Activated naive CD4-positive, alpha-beta T cell treated with anti-CD3 and anti-CD28 coated beads, Interleukin-2, amount 50 U/mL, for 72 hours (primary cell): ENCODE data around the gene IL17D. TPM values are rescaled to one million over a fixed set of nuclear protein-coding genes. Genes with fewer than 3 reads are reported as not detected.
"Not testable (repeated sequence)": the region's sequence is repeated elsewhere in the genome, so short reads cannot be mapped to it uniquely, and the experiment has no call there.

ENCODE experiments used
- ATAC-seq, 2 donors: fragments of 150-1000 bp; cut with Tn5 transposase; 2 replicates each; pipeline ENCODE4 v1.10.0; 2021; ENCODE audit warnings: mild to moderate bottlenecking in 2 of 2, moderate library complexity in 2 of 2
- DNase-seq, 2 donors: peaks; one replicate each; pipeline ENCODE4 v3.0.0; 2021 to 2022; ENCODE audit warnings: low spot score in 2 of 2
- H3K27ac Mint-ChIP-seq, 2 donors: one replicate each; pipeline ENCODE4 v1.8.0; 2022; ENCODE audit warnings: mild to moderate bottlenecking in 2 of 2, mixed read lengths in 2 of 2
- H3K36me3 Mint-ChIP-seq, 2 donors: one replicate each; pipeline ENCODE4 v1.8.0; 2022; ENCODE audit warnings: mixed read lengths in 2 of 2
- H3K9me3 Mint-ChIP-seq, 2 donors: one replicate each; pipeline ENCODE4 v1.8.0; 2022; ENCODE audit warnings: mixed read lengths in 2 of 2
- total RNA-seq, 2 donors: library from RNA; stranded (reverse); gene quantifications; one replicate each; pipeline ENCODE4 v1.2.3, GENCODE V29; 2022

Gene IL17D
- under 1 TPM; 0.16 to 0.41 TPM for total RNA-seq

GRCh38 chr13:20702915-20703779, at the start of gene IL17D:
Gene IL17D (plus strand): TSS chr13:20703699. CDS start chr13:20704002, 303 bp downstream.
- DNase-seq (peak in 1 of 2 donors; percentile 37), ATAC-seq (peak; percentile 31 to 39)
- no peaks in the 10 kb centered on the region for H3K36me3 Mint-ChIP-seq
- H3K9me3 Mint-ChIP-seq: no peaks in the 10 kb centered on the region
- peak within 1 kb of the TSS in 1 of 2 donors; percentile 58 for H3K27ac Mint-ChIP-seq

DNA sequence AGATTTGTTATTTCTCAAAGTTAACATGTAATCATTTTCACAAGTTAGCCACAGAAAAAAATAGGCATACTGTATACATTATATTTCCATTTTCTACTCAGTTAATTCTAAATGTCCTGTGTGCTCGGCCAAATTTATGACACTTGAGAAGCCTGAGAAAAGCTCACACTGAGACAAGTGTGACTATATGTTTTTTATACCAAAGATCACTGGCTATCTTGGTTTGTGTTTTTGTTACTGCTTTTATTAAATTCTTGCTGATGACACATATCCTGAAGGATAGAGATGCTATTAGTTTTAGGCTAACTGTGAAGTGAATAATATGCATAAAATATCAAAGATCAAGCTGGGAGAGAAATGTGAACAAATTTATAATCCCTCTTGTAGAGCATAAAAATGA, 49.3 kb upstream of the IL17D start:
- DNase-seq: no peak
- ATAC-seq: no peak
- Mint-ChIP-seq H3K36me3 (no peaks in the 10 kb centered on the region), H3K27ac (no peak overlapping the region), H3K9me3 (no peaks in the 10 kb centered on the region)

DNA sequence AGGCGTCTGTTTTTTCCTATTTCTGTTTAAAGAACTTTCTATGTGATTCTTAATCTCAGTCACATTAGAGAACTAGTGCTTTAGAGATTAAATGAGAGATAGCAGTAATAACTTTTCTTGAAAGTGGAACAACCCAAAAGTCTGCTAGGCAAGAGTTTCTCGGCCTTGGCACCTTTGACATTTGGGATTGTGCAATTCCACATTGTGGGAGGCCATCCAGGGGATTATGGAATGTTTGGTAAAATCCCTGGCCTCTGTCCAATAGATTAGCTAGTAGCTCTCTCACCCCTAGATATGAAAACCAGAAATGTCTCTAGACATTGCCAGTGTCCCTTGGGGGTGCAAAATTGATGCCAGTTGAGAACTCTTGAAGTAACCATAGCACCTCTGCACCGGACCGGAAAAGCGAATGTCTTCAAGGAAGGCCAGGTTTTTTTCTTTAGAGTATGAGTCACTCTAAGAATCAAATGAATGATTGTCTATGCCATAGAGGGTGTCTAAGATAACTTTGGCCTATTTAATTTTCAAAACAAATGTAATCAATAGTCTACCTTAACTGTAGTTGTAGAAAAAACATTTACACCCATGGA, 45.0 kb upstream of the IL17D start:
- H3K36me3 Mint-ChIP-seq: no peaks in the 10 kb centered on the region
- ATAC-seq (no peak), DNase-seq (no peak)
- no peak overlapping the region for H3K27ac Mint-ChIP-seq
- no peaks in the 10 kb centered on the region for H3K9me3 Mint-ChIP-seq

GRCh38 chr13:20664351-20664750, 39.1 kb upstream of the IL17D start:
- DNase-seq (no peak), ATAC-seq (no peak)
- H3K9me3 Mint-ChIP-seq: no peaks in the 10 kb centered on the region
- no peaks in the 10 kb centered on the region for H3K36me3 Mint-ChIP-seq
- no peak overlapping the region for H3K27ac Mint-ChIP-seq

GRCh38 chr13:20666948-20667347, 36.6 kb upstream of the IL17D start:
- Mint-ChIP-seq H3K27ac (no peak overlapping the region), H3K36me3 (no peaks in the 10 kb centered on the region), H3K9me3 (no peaks in the 10 kb centered on the region)
- no peak for ATAC-seq
- DNase-seq: no peak

DNA sequence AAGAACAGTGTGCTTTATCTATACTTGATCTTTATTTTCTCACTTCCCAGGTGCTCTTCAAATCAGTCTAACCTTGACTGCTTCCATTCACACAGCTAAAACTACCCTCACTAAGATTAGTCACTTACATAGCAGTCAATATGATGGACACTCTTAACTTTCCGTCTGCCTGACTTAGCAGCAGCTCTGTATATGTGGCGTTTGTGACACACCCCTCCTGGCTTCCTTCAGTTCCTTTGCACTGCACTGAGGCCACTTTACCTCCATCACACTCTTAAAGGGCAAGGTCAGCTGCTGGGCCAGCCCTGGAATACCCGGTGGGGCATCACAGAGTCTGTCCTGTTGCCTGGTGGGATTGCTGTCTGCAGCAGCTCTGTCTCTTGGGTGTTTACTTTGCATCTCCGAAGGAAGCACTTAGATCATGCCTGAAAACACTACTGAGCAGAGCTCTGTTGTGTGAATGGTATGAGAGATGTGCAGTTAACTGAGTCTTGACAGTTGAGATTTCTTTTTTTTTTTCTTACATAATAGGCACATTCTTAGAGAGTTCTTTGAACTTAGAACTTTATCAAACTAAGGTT, 35.6 kb upstream of the IL17D start:
- DNase-seq (no peak), ATAC-seq (no peak)
- H3K36me3 Mint-ChIP-seq: no peaks in the 10 kb centered on the region
- no peak overlapping the region for H3K27ac Mint-ChIP-seq
- H3K9me3 Mint-ChIP-seq: no peaks in the 10 kb centered on the region

DNA sequence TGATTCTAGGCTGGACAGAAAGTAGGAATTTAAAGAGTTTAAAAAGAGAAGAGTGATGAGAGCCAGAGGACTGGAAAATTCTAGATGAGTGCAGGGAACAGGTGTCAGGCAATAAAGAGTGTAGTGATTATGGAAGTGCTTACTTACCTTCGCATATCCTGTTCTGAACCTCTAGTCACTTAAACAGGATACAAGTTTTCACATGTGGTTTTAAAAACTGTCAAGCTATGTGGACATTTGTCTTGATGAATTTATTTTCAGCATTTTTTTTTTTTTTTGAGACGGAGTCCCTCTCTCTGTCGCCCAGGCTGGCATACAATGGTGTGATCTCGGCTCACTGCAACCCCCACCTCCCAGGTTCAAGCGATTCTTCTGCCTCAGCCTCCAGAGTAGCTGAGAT, 34.3 kb upstream of the IL17D start:
- no peak overlapping the region for H3K27ac Mint-ChIP-seq
- no peaks in the 10 kb centered on the region for H3K9me3 Mint-ChIP-seq
- ATAC-seq (no peak), DNase-seq (no peak)
- no peaks in the 10 kb centered on the region for H3K36me3 Mint-ChIP-seq

GRCh38 chr13:20671789-20672188, 31.7 kb upstream of the IL17D start:
- Mint-ChIP-seq H3K27ac (no peak overlapping the region), H3K9me3 (no peaks in the 10 kb centered on the region), H3K36me3 (no peaks in the 10 kb centered on the region)
- ATAC-seq (no peak), DNase-seq (no peak)

GRCh38 chr13:20672772-20673171, 30.7 kb upstream of the IL17D start:
- no peak overlapping the region for H3K27ac Mint-ChIP-seq
- no peaks in the 10 kb centered on the region for H3K9me3 Mint-ChIP-seq
- ATAC-seq (no peak), DNase-seq (no peak)
- no peaks in the 10 kb centered on the region for H3K36me3 Mint-ChIP-seq

- H3K36me3 Mint-ChIP-seq: no peaks in the 10 kb centered on the region
- H3K27ac Mint-ChIP-seq: peak overlapping the region in 1 of 2 donors; percentile 33
- no peaks in the 10 kb centered on the region for H3K9me3 Mint-ChIP-seq
- ATAC-seq (no peak), DNase-seq (no peak)
Observed at GRCh38 chr13:20673715-20674114, 29.8 kb upstream of the IL17D start.

DNA sequence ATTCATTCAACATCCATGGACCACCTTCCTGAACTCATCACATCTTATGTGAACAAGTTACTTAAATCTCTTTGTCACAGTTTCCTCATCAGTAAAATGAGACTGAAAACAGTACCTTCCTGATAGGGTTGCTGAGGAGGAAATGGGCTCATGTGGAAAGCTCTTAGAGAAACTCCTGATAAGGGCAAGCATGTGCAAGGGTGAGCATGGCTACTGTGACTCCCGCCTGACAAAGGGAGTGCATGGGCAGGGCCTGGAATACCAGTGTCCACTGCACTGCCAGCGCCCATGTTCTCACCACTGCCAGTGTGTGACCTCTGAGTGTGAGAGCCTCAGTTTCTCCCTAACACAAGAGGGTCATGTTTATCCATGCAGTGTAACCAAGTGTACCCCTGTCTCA, 27.3 kb upstream of the IL17D start:
- Mint-ChIP-seq H3K27ac (no peak overlapping the region), H3K36me3 (no peaks in the 10 kb centered on the region), H3K9me3 (no peaks in the 10 kb centered on the region)
- no peak for ATAC-seq
- no peak for DNase-seq

- H3K36me3 Mint-ChIP-seq, H3K9me3 Mint-ChIP-seq, H3K27ac Mint-ChIP-seq, ATAC-seq, DNase-seq: not testable (repeated sequence)
Observed at GRCh38 chr13:20678606-20679005, 24.9 kb upstream of the IL17D start.

- DNase-seq: no peak
- H3K36me3 Mint-ChIP-seq: no peaks in the 10 kb centered on the region
- H3K27ac Mint-ChIP-seq: no peak overlapping the region
- H3K9me3 Mint-ChIP-seq: no peaks in the 10 kb centered on the region
- no peak for ATAC-seq
Observed at GRCh38 chr13:20679879-20680278, 23.6 kb upstream of the IL17D start.

DNA sequence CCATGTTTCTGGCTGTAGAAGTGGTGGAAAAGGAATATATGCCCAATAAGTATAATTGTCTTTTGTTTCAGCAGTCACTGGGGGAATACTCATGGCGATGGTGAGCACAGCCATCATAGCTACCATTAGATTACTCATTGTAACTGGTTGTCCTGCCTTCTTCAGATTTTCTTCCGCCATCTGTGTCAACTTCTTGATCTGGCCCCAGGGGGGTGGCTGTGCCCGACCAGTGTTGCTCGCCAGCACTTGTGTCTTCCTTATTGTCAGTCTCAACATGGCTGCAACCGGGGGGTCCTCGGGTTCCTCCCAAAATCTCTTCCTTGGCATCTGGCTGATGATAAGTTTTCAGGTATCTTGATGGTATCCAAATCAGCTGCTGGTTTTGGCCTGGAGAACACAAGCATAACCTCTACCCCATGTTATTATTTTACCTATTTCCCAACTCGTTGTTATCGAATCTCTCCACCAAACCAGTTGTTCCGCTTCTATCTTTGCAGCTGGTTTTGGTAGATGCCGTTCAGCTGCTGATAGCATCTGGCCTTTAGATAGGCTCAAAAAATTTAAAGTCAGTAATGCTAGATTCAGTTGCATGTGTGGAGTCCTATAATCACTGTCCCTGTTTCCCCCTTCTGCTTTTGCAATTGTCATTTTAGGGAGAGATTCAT, 23.0 kb upstream of the IL17D start:
- H3K9me3 Mint-ChIP-seq: no peaks in the 10 kb centered on the region
- DNase-seq (no peak), ATAC-seq (no peak)
- no peaks in the 10 kb centered on the region for H3K36me3 Mint-ChIP-seq
- no peak overlapping the region for H3K27ac Mint-ChIP-seq

- DNase-seq, ATAC-seq, H3K27ac Mint-ChIP-seq, H3K9me3 Mint-ChIP-seq, H3K36me3 Mint-ChIP-seq: not testable (repeated sequence)
Observed at GRCh38 chr13:20681481-20681880, 22.0 kb upstream of the IL17D start.

DNA sequence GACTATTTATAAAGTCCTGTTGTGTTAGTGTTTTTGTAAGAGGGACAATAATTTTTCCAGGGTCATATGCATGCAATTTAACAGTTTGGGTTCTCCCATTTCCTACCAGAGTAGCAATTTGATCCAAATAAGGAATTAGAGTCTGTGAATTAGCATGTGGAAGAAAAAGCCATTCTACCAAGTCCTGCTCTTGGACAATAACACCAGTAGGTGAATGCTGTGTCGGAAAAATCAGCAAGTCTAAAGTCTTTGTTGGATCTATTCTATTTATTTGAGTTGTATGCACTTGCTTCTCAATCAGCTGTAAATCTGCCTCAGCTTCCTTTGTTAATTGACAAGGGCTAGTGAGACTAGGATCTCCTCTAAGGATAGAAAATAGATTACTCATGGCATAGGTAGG, 21.4 kb upstream of the IL17D start:
- Mint-ChIP-seq H3K9me3 (no peaks in the 10 kb centered on the region), H3K36me3 (no peaks in the 10 kb centered on the region), H3K27ac (no peak overlapping the region)
- ATAC-seq (no peak), DNase-seq (no peak)

- DNase-seq: no peak
- Mint-ChIP-seq H3K27ac (no peak overlapping the region), H3K9me3 (no peaks in the 10 kb centered on the region), H3K36me3 (no peaks in the 10 kb centered on the region)
- no peak for ATAC-seq
Observed at GRCh38 chr13:20684041-20684440, 19.5 kb upstream of the IL17D start.
